H1 (cell line): ENCODE results near the gene CFAP210. TPM values are rescaled to one million over a fixed set of nuclear protein-coding genes. Genes with fewer than 3 reads are reported as not detected.

Experiments
- CTCF ChIA-PET: fragments of 300-600 bp; sonication (Branson Sonifier 250); formaldehyde crosslinking; loops from one replicate; lab custom pipeline; 2021; ENCODE audit not compliant: partially characterized antibody; lab: Charles Lee
- POLR2A ChIA-PET: fragments of 300-600 bp; sonication (Branson Sonifier 250); formaldehyde crosslinking; loops from one replicate; lab custom pipeline; 2021; ENCODE audit warnings: inconsistent platforms; ENCODE audit not compliant: partially characterized antibody; lab: Charles Lee
- DNase-seq, 2 experiments: peaks; one replicate each; pipeline versions ENCODE4 v3.0.0 to v3.0.0-alpha.2; 2010 to 2022; ENCODE audit warnings: low spot score in 2 of 2, low read depth in 1 of 2, mixed read lengths in 1 of 2
- FAIRE-seq: peaks from 2 replicates; lab custom pipeline; 2011; peaks lifted over from hg19 to GRCh38; lab: Jason Lieb, UNC
- H2AFZ ChIP-seq: 2 replicates; pipeline ENCODE4 v1.8.1; 2012; ENCODE audit warnings: low read length, inconsistent platforms
- H2AK5ac ChIP-seq: 2 replicates; pipeline ENCODE4 v1.6.1; 2013; ENCODE audit warnings: low read depth, low read length
- H2BK120ac ChIP-seq: replicated peaks from 2 replicates; pipeline ENCODE3; 2013; ENCODE audit warnings: low read depth, low read length, inconsistent platforms
- H2BK12ac ChIP-seq: 2 replicates; pipeline ENCODE4 v1.6.1; 2013; ENCODE audit warnings: low read depth, low read length
- H2BK15ac ChIP-seq: 2 replicates; pipeline ENCODE4 v1.6.1; 2013; ENCODE audit warnings: low read length
- H2BK20ac ChIP-seq: 2 replicates; pipeline ENCODE4 v1.6.1; 2013; ENCODE audit warnings: low read length
- H2BK5ac ChIP-seq: 2 replicates; pipeline ENCODE4 v1.6.1; 2013; ENCODE audit warnings: low read depth, low read length
- H3K14ac ChIP-seq: 2 replicates; pipeline ENCODE4 v1.6.1; 2013; ENCODE audit warnings: inconsistent platforms; ENCODE audit not compliant: insufficient read length
- H3K18ac ChIP-seq: 2 replicates; pipeline ENCODE4 v1.6.1; 2013; ENCODE audit warnings: low read length; ENCODE audit errors: extremely low read depth
- H3K23ac ChIP-seq: 2 replicates; pipeline ENCODE4 v1.6.1; 2013; ENCODE audit warnings: inconsistent platforms; ENCODE audit not compliant: insufficient read length
- H3K23me2 ChIP-seq: 2 replicates; pipeline ENCODE4 v1.6.1; 2013; ENCODE audit warnings: low read depth, low read length
- H3K27ac ChIP-seq: 2 replicates; pipeline ENCODE4 v1.6.1; 2011; ENCODE audit warnings: low read depth, low read length, inconsistent platforms
- H3K27me3 ChIP-seq, 4 experiments: replicated peaks in 1 of 4; 1 replicate in 1 of 4; 2 replicates in 3 of 4; pipeline versions ENCODE4 v1.6.1 to v1.8.1; 2011 to 2013; ENCODE audit warnings: low read length in 3 of 4, mild to moderate bottlenecking in 3 of 4, inconsistent platforms in 2 of 4, mixed read lengths in 2 of 4, moderate library complexity in 1 of 4; ENCODE audit not compliant: control insufficient read depth in 3 of 4, insufficient read depth in 3 of 4; ENCODE audit errors: extremely low read depth in 1 of 4
- H3K36me3 ChIP-seq, 4 experiments: 2 replicates each; pipeline versions ENCODE4 v1.6.1 to v1.8.1; 2011 to 2013; ENCODE audit warnings: mild to moderate bottlenecking in 4 of 4, low read length in 3 of 4, moderate library complexity in 2 of 4, control low read depth in 1 of 4, inconsistent platforms in 1 of 4; ENCODE audit not compliant: insufficient read depth in 4 of 4, control insufficient read depth in 2 of 4
- H3K4ac ChIP-seq: replicated peaks from 2 replicates; pipeline ENCODE3; 2013; ENCODE audit warnings: low read length, low read depth, mixed read lengths, inconsistent platforms; ENCODE audit not compliant: insufficient read length
- H3K4me1 ChIP-seq, 4 experiments: replicated peaks in 1 of 4; 1 replicate in 1 of 4; 2 replicates in 3 of 4; pipeline versions ENCODE4 v1.6.1 to v1.8.1; 2011 to 2013; ENCODE audit warnings: low read length in 3 of 4, inconsistent platforms in 2 of 4, mixed read lengths in 1 of 4; ENCODE audit not compliant: insufficient read depth in 4 of 4, control insufficient read depth in 3 of 4
- H3K4me2 ChIP-seq, 2 experiments: 2 replicates each; pipeline versions ENCODE4 v1.6.1 to v1.8.1; 2011 to 2013; ENCODE audit warnings: low read depth in 2 of 2, low read length in 2 of 2, control low read depth in 1 of 2, inconsistent platforms in 1 of 2, mild to moderate bottlenecking in 1 of 2; ENCODE audit not compliant: insufficient read depth in 1 of 2
- H3K4me3 ChIP-seq, 4 experiments: fragments of 200-600, 300-600 bp in 1 of 4; sonication (generic), shearing (Covaris generic), sonication (Bioruptor Twin) in 1 of 4; 2 replicates each; pipeline versions ENCODE4 v1.5.1 to v1.8.1; 2011 to 2016; ENCODE audit warnings: low read length in 4 of 4, low read depth in 3 of 4, control low read depth in 2 of 4, inconsistent platforms in 2 of 4, mild to moderate bottlenecking in 2 of 4, mixed read lengths in 1 of 4, moderate library complexity in 1 of 4; ENCODE audit not compliant: insufficient read depth in 2 of 4; ENCODE audit errors: extremely low read depth in 1 of 4
- H3K56ac ChIP-seq: replicated peaks from 2 replicates; pipeline ENCODE3; 2013; ENCODE audit warnings: low read depth, mild to moderate bottlenecking, mixed read lengths, low read length, inconsistent platforms; ENCODE audit not compliant: insufficient read length
- H3K79me1 ChIP-seq: 2 replicates; pipeline ENCODE4 v1.6.1; 2013; ENCODE audit warnings: low read depth, low read length, control low read depth
- H3K79me2 ChIP-seq, 2 experiments: 2 replicates each; pipeline versions ENCODE4 v1.6.1 to v1.8.1; 2012 to 2013; ENCODE audit warnings: low read length in 2 of 2, mild to moderate bottlenecking in 2 of 2, inconsistent platforms in 1 of 2; ENCODE audit not compliant: insufficient read depth in 2 of 2, control insufficient read depth in 1 of 2
- H3K9ac ChIP-seq, 4 experiments: replicated peaks in 1 of 4; 1 replicate in 1 of 4; 2 replicates in 3 of 4; pipeline versions ENCODE4 v1.6.1 to v1.8.1; 2011 to 2013; ENCODE audit warnings: low read depth in 3 of 4, low read length in 3 of 4, control low read depth in 2 of 4, mild to moderate bottlenecking in 2 of 4, moderate library complexity in 2 of 4, inconsistent platforms in 1 of 4; ENCODE audit errors: extremely low read depth in 1 of 4
- H3K9me3 ChIP-seq, 2 experiments: 2 replicates each; pipeline versions ENCODE4 v1.6.1 to v1.8.1; 2012 to 2013; ENCODE audit warnings: mild to moderate bottlenecking in 2 of 2, moderate library complexity in 2 of 2, control low read depth in 1 of 2, inconsistent platforms in 1 of 2, low read depth in 1 of 2, low read length in 1 of 2, mixed read lengths in 1 of 2; ENCODE audit not compliant: insufficient read depth in 2 of 2
- H4K20me1 ChIP-seq, 2 experiments: replicated peaks in 1 of 2; 2 replicates each; pipeline versions ENCODE3 to v1.8.1; 2011 to 2013; ENCODE audit warnings: inconsistent platforms in 2 of 2, low read length in 2 of 2, mild to moderate bottlenecking in 1 of 2; ENCODE audit not compliant: insufficient read depth in 2 of 2, control insufficient read depth in 1 of 2
- H4K5ac ChIP-seq: 2 replicates; pipeline ENCODE4 v1.6.1; 2013; ENCODE audit warnings: low read length, low read depth, mixed read lengths, inconsistent platforms; ENCODE audit not compliant: insufficient read length
- H4K8ac ChIP-seq: 2 replicates; pipeline ENCODE4 v1.8.0; 2013; ENCODE audit warnings: mild to moderate bottlenecking, moderate library complexity, low read length, inconsistent platforms; ENCODE audit not compliant: insufficient read depth; ENCODE audit errors: extremely low read depth
- H4K91ac ChIP-seq: replicated peaks from 2 replicates; pipeline ENCODE3; 2013; ENCODE audit warnings: low read length, mixed read lengths, inconsistent platforms; ENCODE audit not compliant: insufficient read length
- ATF2 ChIP-seq: IDR thresholded peaks from 2 replicates; pipeline ENCODE4 v1.6.1; 2012; ENCODE audit warnings: low read length, inconsistent platforms
- BACH1 ChIP-seq: IDR thresholded peaks from 2 replicates; pipeline ENCODE4 v1.6.1; 2012; ENCODE audit warnings: low read length, improper control_type of control experiment
- CEBPB ChIP-seq: IDR thresholded peaks from 2 replicates; pipeline ENCODE4 v1.6.1; 2012; ENCODE audit warnings: low read depth, low read length
- CHD2 ChIP-seq: IDR thresholded peaks from 2 replicates; pipeline ENCODE4 v1.6.1; 2012; ENCODE audit warnings: low read length, improper control_type of control experiment
- GTF2F1 ChIP-seq: IDR thresholded peaks from 2 replicates; pipeline ENCODE4 v1.6.1; 2012; ENCODE audit warnings: low read depth, low read length, improper control_type of control experiment, borderline replicate concordance
- MAFK ChIP-seq: IDR thresholded peaks from 2 replicates; pipeline ENCODE4 v1.6.1; 2012; ENCODE audit warnings: low read depth, mild to moderate bottlenecking, improper control_type of control experiment, low read length
- PHF8 ChIP-seq: fragments of 200-600 bp; sonication (generic); conservative IDR thresholded peaks from 2 replicates; pipeline ENCODE4 v1.7.1; 2012; ENCODE audit warnings: low read depth, mild to moderate bottlenecking, inconsistent platforms, low read length, moderate library complexity
- RXRA ChIP-seq: IDR thresholded peaks from 2 replicates; pipeline ENCODE4 v1.6.1; 2011; ENCODE audit warnings: low read depth, mild to moderate bottlenecking, low read length, moderate library complexity; ENCODE audit not compliant: insufficient read depth
- SP2 ChIP-seq: IDR thresholded peaks from 2 replicates; pipeline ENCODE4 v1.6.1; 2012; ENCODE audit warnings: mild to moderate bottlenecking, low read length, inconsistent platforms
- SRF ChIP-seq: IDR thresholded peaks from 2 replicates; pipeline ENCODE4 v1.6.1; 2011; ENCODE audit warnings: mild to moderate bottlenecking, low read depth, low read length, moderate library complexity
- TAF7 ChIP-seq: optimal IDR thresholded peaks from 2 replicates; pipeline ENCODE3; 2011; ENCODE audit warnings: low read depth, mild to moderate bottlenecking, inconsistent platforms, low read length, moderate library complexity, borderline replicate concordance
- TBP ChIP-seq: IDR thresholded peaks from 2 replicates; pipeline ENCODE4 v1.6.1; 2011; ENCODE audit warnings: low read depth, low read length, improper control_type of control experiment
- WGBS, 2 experiments: shearing (Covaris generic) in 1 of 2; methylation state at CpG; one replicate each; pipeline versions ENCODE4 v1.1.6 to v1.1.7; 2013 to 2015; ENCODE audit warnings: low lambda C conversion rate in 2 of 2, mixed read lengths in 2 of 2, inconsistent platforms in 1 of 2, low coverage in 1 of 2, missing lambda C conversion rate in 1 of 2; ENCODE audit not compliant: insufficient replicate concordance in 2 of 2, insufficient coverage in 1 of 2, insufficient read length in 1 of 2; ENCODE audit errors: extremely low coverage in 1 of 2, missing lambda C conversion rate in 1 of 2; 5-methylcytosine and 5-hydroxymethylcytosine counted together
- polyA plus RNA-seq, 7 experiments: library from polyadenylated mRNA; depleted of rRNA in 3 of 7; stranded (reverse) in 5 of 7; unstranded in 2 of 7; fragments of >200 nt in 5 of 7; fragments of 200-250 nt in 2 of 7; gene quantifications; 1 replicate in 5 of 7; 2 replicates in 1 of 7; 4 replicates in 1 of 7; pipeline versions ENCODE4 v1.2.1 to v1.2.3, GENCODE V29; 2011 to 2013; ENCODE audit warnings: missing spikeins in 2 of 7, mixed read lengths in 2 of 7
- total RNA-seq: library from RNA; stranded (reverse); fragmentation: NEBNext Ultra II Directional; extraction: Animal tissue kit (Norgen Biotek cat#: 25700); gene quantifications from 2 replicates; pipeline ENCODE4 v1.2.1, GENCODE V29; 2021

CFAP210 gene
- total and polyA plus RNA-seq, 2 of the 8 experiments (the other 6 are each of a cell fraction or from before 2014, with no cell fraction given) = 0.06 to 0.37 TPM

- Histone ChIP-seq H3K27me3 (no peaks in the 10 kb centered on the region), H3K14ac (no peak overlapping the region), H3K79me1 (no peaks in the 10 kb centered on the region), H3K79me2 (no peaks in the 10 kb centered on the region), H3K23me2 (no peaks in the 10 kb centered on the region), H4K5ac (no peak overlapping the region), H4K20me1 (no peaks in the 10 kb centered on the region), H3K18ac (no peak overlapping the region), H3K9ac (no peak overlapping the region), H2BK5ac (no peak overlapping the region), H3K9me3 (no peaks in the 10 kb centered on the region; a peak in 1 of 4 replicates), H3K4me1 (peaks cover 0 to 6% (median 3%) of the 10 kb centered on the region in 4 experiments; a peak in 1 of 7 replicates), H2AK5ac (no peak overlapping the region), H4K8ac (no peak overlapping the region), H3K4ac (no peak overlapping the region), H3K27ac (no peak overlapping the region), H3K56ac (no peak overlapping the region), H4K91ac (no peak overlapping the region), H2BK12ac (no peak overlapping the region), H3K4me3 (no peak overlapping the region), H3K23ac (no peak overlapping the region), H3K4me2 (no peak overlapping the region), H3K36me3 (no peaks in the 10 kb centered on the region), H2BK20ac (no peak overlapping the region), H2BK120ac (no peak overlapping the region), H2BK15ac (no peak overlapping the region), H2AFZ (no peak overlapping the region)
- DNase-seq = no peak
- no peak for FAIRE-seq
- no peak for TF ChIP-seq SP2
- no peak for TF ChIP-seq TBP
- TF ChIP-seq TAF7 = no peak
- TF ChIP-seq RXRA = no peak
- no peak for TF ChIP-seq GTF2F1
- no peak for TF ChIP-seq SRF
- no peak for TF ChIP-seq CHD2
- no peak for TF ChIP-seq BACH1
- TF ChIP-seq ATF2 = no peak
- TF ChIP-seq PHF8 = no peak
- no peak for TF ChIP-seq CEBPB
- TF ChIP-seq MAFK = no peak
- 94% methylated on average over 3 of the region's 3 CpGs; no CpG with 5 or more reads in 1 of the 2 experiments for WGBS, 2 experiments
- ChIA-PET CTCF (interaction anchor here (0.6 to 0.9 kb wide), 2 partner anchors 11 to 41 kb away, joined by 3 to 4 read pairs; no protein-coding TSS in a partner anchor), POLR2A (no interaction called here)
These were observed 19.1 kb upstream of the CFAP210 start for GRCh38 chr2:169713331-169713730.
